T-helper 17 cell (primary cell): Measurements from ENCODE around the gene ANK2. TPM values are rescaled to one million over a fixed set of nuclear protein-coding genes. Genes with fewer than 3 reads are reported as not detected.

ENCODE experiments used
- ATAC-seq: fragments of 150-1000 bp; cut with Tn5 transposase; 2 replicates; pipeline ENCODE4 v1.10.0; 2021; ENCODE audit warnings: mild to moderate bottlenecking, moderate library complexity
- DNase-seq, 3 donors: peaks; one replicate each; pipeline versions ENCODE4 v3.0.0 to v3.0.0-alpha.2; 2020 to 2021
- H3K9me3 ChIP-seq: one replicate; pipeline ENCODE4 v1.7.0; 2013; ENCODE audit warnings: low read length, mild to moderate bottlenecking; ENCODE audit not compliant: control insufficient read depth, poor library complexity, severe bottlenecking
- H3K27ac Mint-ChIP-seq: one replicate; pipeline ENCODE4 v1.8.0; 2022; ENCODE audit warnings: mild to moderate bottlenecking, moderate library complexity, mixed read lengths
- H3K27me3 Mint-ChIP-seq: one replicate; pipeline ENCODE4 v1.8.0; 2022; ENCODE audit warnings: mixed read lengths
- H3K36me3 Mint-ChIP-seq: one replicate; pipeline ENCODE4 v1.8.0; 2022; ENCODE audit warnings: low read depth, mixed read lengths
- H3K4me1 Mint-ChIP-seq: one replicate; pipeline ENCODE4 v1.8.0; 2022; ENCODE audit warnings: mild to moderate bottlenecking, mixed read lengths
- H3K4me3 Mint-ChIP-seq: one replicate; pipeline ENCODE4 v1.8.0; 2022; ENCODE audit warnings: mild to moderate bottlenecking, moderate library complexity, mixed read lengths
- total RNA-seq, 4 donors: library from RNA in 2 of 4; stranded (reverse) in 2 of 4; gene quantifications; one replicate each; pipeline ENCODE4 v1.2.3 and lab custom pipeline; 2022 to 2026

ANK2 gene
- total RNA-seq, 2 donors from 2014 or later, result 0.25 to 1.2 TPM

- Mint-ChIP-seq H3K4me1 (no peaks in the 10 kb centered on the region), H3K4me3 (no peak overlapping the region), H3K27me3 (peaks cover 6% of the 10 kb centered on the region), H3K36me3 (no peaks in the 10 kb centered on the region), H3K27ac (no peak overlapping the region)
- no peaks in the 10 kb centered on the region for H3K9me3 ChIP-seq
- ATAC-seq, result no peak
- DNase-seq, result no peak
Measured at GRCh38 chr4:113080050-113080449, 30.6 kb downstream of the ANK2 start.

DNA sequence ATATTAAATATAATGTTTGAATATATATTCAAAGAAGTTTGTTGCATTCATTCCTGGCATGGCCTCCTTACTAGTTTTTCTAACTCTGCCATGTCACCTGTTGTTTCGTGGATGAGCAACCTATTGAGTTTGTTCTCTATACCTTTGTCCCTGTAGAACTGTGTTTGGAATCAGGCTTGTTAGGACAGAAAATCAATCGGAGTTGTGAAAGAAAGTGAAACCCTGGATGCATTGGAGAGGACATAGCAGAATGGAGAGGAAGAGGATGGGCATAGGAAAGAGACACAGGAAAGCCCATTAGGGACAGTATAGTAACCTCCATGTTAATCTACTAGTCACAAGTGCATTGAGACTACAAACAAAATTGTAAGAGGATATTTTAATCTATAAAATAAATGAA, 31.2 kb downstream of the ANK2 start:
- Mint-ChIP-seq H3K4me3 (no peak overlapping the region), H3K4me1 (no peaks in the 10 kb centered on the region), H3K36me3 (no peaks in the 10 kb centered on the region), H3K27ac (no peak overlapping the region), H3K27me3 (peaks cover 6% of the 10 kb centered on the region)
- ATAC-seq (no peak), DNase-seq (no peak)
- no peaks in the 10 kb centered on the region for H3K9me3 ChIP-seq

- H3K36me3 Mint-ChIP-seq, result no peaks in the 10 kb centered on the region
Measured at GRCh38 chr4:113083346-113083745, 33.9 kb downstream of the ANK2 start.

DNA sequence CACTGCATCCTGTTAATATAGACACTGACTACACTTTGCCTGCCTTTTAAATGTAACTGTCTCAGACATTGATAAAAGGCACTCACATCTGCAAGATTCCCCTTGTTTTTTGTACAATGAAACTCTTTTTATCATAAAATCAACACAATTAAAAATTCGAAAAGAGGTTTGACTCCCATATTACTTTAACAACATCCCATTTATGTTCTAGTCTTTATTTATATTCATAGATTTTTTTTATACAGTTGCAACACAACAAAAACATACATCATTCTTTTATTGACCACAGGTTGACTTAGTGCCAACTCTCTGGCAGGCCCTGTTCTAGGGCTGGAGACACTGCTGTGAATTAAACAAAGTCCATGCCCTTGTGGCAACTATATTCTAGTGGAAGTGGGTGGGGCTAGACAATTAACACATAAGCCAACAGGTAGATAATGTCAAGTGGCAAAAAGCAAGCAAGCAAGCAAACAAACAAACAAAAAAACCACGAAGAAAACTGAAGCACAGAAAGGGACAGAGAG, 36.8 kb downstream of the ANK2 start:
- H3K27me3 Mint-ChIP-seq, result peaks cover 16% of the 10 kb centered on the region
- H3K9me3 ChIP-seq, result no peaks in the 10 kb centered on the region
- DNase-seq (no peak), ATAC-seq (no peak)
- H3K4me3 Mint-ChIP-seq, result no peak overlapping the region
- no peaks in the 10 kb centered on the region for H3K36me3 Mint-ChIP-seq
- H3K27ac Mint-ChIP-seq, result no peak overlapping the region
- no peaks in the 10 kb centered on the region for H3K4me1 Mint-ChIP-seq

More at GRCh38 chr4:113083346-113083745, 33.9 kb downstream of the ANK2 start:
- Mint-ChIP-seq H3K27ac (no peak overlapping the region), H3K4me3 (no peak overlapping the region), H3K27me3 (peaks cover 16% of the 10 kb centered on the region), H3K4me1 (no peaks in the 10 kb centered on the region)
- DNase-seq, result no peak
- ATAC-seq, result no peak
- H3K9me3 ChIP-seq, result no peaks in the 10 kb centered on the region

DNA sequence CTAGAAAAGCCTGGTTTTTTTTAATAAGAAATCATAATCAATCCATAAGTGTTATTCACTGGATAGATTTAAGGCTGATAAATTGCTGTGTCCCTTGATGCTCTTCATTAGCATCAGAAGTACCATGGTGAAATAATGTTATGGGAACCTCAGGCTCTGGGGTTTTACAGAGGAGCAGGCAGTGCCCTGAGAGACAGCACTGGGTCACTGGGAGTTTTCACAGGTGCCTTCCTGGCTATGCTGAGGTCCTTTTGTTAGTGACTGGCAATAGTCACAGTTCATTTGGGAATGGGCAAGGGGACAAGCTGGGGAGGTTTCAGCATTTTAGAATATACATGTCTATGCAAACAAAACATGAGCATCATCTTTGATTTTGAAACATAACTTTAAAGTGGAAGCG, 38.6 kb downstream of the ANK2 start:
- DNase-seq, result no peak
- no peak overlapping the region for H3K4me3 Mint-ChIP-seq
- H3K36me3 Mint-ChIP-seq, result no peaks in the 10 kb centered on the region
- no peak overlapping the region for H3K27ac Mint-ChIP-seq
- no peaks in the 10 kb centered on the region for H3K4me1 Mint-ChIP-seq
- peaks cover 16% of the 10 kb centered on the region for H3K27me3 Mint-ChIP-seq
- no peaks in the 10 kb centered on the region for H3K9me3 ChIP-seq
- ATAC-seq, result no peak

- ATAC-seq, result no peak
- Mint-ChIP-seq H3K36me3 (no peaks in the 10 kb centered on the region), H3K4me1 (no peaks in the 10 kb centered on the region), H3K27me3 (peaks cover 15% of the 10 kb centered on the region), H3K4me3 (no peak overlapping the region), H3K27ac (no peak overlapping the region)
- DNase-seq, result no peak
- H3K9me3 ChIP-seq, result no peaks in the 10 kb centered on the region
Measured at GRCh38 chr4:113090954-113091353, 41.5 kb downstream of the ANK2 start.

DNA sequence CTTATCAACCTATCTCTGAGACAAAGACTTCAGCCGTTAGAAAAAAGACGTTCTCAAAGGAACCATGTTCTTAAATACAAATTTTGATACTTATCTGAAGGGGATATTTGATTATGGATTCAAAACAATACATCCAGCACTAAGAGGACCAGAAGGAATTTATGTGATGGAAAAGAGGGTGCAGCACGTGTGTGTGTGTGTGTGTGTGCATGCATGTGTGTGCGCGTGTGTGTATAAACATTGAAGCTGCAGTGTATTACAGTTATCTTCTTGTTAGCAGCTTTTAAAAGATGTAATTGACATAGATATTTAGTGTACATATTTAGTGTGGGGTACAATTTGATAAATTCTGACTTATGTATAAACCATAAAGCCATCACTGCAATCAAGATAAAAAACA, 44.9 kb downstream of the ANK2 start:
- DNase-seq, result no peak
- Mint-ChIP-seq H3K36me3 (no peaks in the 10 kb centered on the region), H3K4me3 (no peak overlapping the region)

DNA sequence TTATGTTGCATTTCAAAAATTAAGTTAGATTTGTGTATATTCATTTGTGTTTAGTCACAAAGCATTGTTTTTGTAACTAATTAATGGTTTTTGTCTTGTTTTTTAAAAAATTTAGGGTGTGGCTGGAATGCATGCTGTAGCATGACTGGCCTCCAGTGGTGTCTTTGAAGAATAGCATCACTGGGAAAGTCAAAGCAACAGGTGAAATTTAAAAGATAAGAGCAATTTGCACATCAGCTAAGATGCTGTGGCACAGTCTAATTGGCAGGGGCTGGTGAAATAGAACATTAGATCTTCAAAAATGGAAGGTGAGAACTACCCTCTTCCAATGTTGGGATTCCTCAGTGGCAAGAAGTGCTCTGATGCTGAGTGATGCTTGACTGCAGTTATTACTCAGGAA, 45.3 kb downstream of the ANK2 start:
- H3K36me3 Mint-ChIP-seq, result no peaks in the 10 kb centered on the region
- H3K9me3 ChIP-seq, result no peaks in the 10 kb centered on the region
- ATAC-seq, result no peak
- H3K4me1 Mint-ChIP-seq, result no peaks in the 10 kb centered on the region
- H3K27me3 Mint-ChIP-seq, result peaks cover 24% of the 10 kb centered on the region
- no peak for DNase-seq
- H3K27ac Mint-ChIP-seq, result no peak overlapping the region
- H3K4me3 Mint-ChIP-seq, result no peak overlapping the region

More for the DNA sequence above, 44.9 kb downstream of the ANK2 start:
- Mint-ChIP-seq H3K4me1 (no peaks in the 10 kb centered on the region), H3K27me3 (peaks cover 19% of the 10 kb centered on the region), H3K27ac (no peak overlapping the region)
- H3K9me3 ChIP-seq, result no peaks in the 10 kb centered on the region
- no peak for ATAC-seq

GRCh38 chr4:113101669-113102068, 52.2 kb downstream of the ANK2 start:
- DNase-seq, result no peak
- Mint-ChIP-seq H3K4me3 (no peak overlapping the region), H3K36me3 (peaks cover 2% of the 10 kb centered on the region), H3K27ac (no peak overlapping the region), H3K4me1 (no peaks in the 10 kb centered on the region), H3K27me3 (peaks cover 48% of the 10 kb centered on the region)
- no peaks in the 10 kb centered on the region for H3K9me3 ChIP-seq
- no peak for ATAC-seq

GRCh38 chr4:113103556-113103955, 54.1 kb downstream of the ANK2 start:
- H3K4me3 Mint-ChIP-seq, result no peak overlapping the region
- ATAC-seq (no peak), DNase-seq (no peak)
- no peak overlapping the region for H3K27ac Mint-ChIP-seq
- no peaks in the 10 kb centered on the region for H3K4me1 Mint-ChIP-seq
- no peaks in the 10 kb centered on the region for H3K9me3 ChIP-seq
- peaks cover 2% of the 10 kb centered on the region for H3K36me3 Mint-ChIP-seq
- peaks cover 49% of the 10 kb centered on the region for H3K27me3 Mint-ChIP-seq

DNA sequence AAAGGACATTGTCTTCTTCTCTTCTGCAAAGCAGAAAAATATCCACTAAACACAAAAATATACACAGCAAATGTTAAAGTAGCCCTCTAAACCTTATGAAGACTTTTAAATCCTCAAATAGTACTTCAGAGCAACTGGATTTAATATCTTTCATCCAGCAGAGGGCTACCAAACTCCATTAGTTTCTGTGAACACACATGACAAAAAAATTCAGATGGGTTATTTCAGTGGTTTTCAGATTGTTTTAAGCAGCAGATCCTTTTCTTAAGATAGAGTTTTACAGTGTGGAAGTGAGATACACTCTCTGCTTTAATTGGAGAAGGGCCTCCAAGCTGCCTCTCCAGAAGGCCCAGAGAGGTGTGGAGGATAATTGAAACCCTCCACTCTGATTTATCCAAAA, 56.7 kb downstream of the ANK2 start:
- Mint-ChIP-seq H3K27ac (no peak overlapping the region), H3K4me3 (no peak overlapping the region), H3K4me1 (no peaks in the 10 kb centered on the region), H3K27me3 (peaks cover 32% of the 10 kb centered on the region), H3K36me3 (peaks cover 2% of the 10 kb centered on the region)
- no peak for DNase-seq
- no peak for ATAC-seq
- H3K9me3 ChIP-seq, result no peaks in the 10 kb centered on the region

DNA sequence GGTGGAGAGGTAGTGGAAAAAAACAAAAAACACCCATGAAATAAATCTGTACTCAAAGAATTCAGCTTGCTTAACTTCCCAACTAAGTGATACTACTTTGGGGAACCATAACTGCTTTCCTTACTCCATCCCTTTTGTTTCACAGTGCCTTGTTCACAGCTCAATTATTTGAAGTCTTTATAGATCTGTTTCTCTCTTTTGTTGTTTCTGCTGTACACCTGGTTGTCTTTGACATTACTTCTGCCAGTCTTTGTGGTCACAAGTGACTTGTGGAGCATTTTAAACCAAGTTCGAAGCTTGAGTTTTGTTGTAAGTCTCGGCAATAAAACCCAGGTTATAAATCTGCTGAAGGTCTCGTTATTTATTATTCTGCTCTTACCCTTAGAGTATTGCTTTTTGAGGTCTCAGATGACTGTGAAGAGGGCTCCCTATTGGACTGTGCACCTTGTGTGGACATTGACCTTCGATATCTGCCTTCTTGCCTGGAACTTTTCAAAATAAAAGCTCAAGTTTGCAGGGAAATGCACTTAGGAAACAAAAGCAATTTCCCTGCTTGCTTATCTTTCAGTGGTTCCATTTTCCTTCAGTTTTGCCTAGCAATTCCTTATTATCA, 59.8 kb downstream of the ANK2 start:
- ATAC-seq (no peak), DNase-seq (no peak)
- no peaks in the 10 kb centered on the region for H3K4me1 Mint-ChIP-seq
- no peaks in the 10 kb centered on the region for H3K9me3 ChIP-seq
- H3K27me3 Mint-ChIP-seq, result peaks cover 31% of the 10 kb centered on the region
- no peak overlapping the region for H3K27ac Mint-ChIP-seq
- no peak overlapping the region for H3K4me3 Mint-ChIP-seq
- peaks cover 2% of the 10 kb centered on the region for H3K36me3 Mint-ChIP-seq

DNA sequence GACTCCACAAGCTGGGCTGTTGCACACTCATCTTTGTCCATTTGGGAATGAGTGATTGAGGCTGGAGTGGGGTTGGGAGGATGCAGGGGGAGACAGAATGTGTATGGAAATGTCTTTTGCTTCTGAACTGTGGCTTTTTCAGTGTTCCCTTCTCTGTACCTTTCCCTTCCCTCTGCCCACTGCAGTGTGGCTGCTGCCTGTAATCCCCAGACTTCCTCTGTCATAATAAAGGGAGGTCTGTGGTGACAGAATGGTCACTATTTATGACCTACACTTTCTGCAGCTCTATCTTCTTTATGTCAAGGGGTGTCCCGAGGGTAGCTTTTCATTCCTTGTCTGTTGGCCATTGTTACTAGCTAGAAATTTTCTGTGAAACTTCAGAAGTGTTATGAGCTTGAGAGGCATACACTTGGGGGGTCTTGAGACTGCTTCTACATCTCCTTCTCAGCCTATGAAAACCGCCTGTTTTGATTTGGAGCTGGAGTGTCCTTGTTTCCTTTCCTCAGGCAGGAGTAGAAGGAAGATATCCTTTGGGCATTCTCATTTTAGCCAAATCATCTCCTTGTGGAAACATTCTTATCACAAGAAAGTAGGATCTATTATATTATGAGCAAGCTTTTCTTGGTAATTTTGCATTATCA, 63.0 kb downstream of the ANK2 start:
- no peaks in the 10 kb centered on the region for H3K9me3 ChIP-seq
- Mint-ChIP-seq H3K4me3 (no peak overlapping the region), H3K27ac (no peak overlapping the region), H3K36me3 (no peaks in the 10 kb centered on the region), H3K4me1 (no peaks in the 10 kb centered on the region), H3K27me3 (peaks cover 40% of the 10 kb centered on the region)
- no peak for ATAC-seq
- no peak for DNase-seq

DNA sequence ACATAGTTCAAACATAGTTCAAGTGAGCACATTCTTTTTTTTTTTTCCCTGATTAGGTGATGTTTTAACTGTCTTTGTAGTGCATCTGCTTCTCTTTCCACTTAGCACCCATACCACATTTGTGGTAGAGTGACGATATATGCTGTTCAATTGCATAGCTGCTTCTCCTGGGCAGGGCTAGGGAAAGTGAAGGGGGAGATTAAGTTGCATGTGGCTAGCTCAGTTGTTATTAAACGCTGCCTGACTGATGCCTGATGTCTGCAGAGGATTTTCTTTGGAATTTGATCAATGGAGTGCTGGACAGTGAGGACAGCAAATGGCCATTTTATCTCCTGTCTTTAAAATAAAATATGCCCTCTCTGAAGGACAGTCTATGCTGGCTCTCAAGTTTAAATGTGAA, 63.7 kb downstream of the ANK2 start:
- Mint-ChIP-seq H3K27ac (no peak overlapping the region), H3K36me3 (no peaks in the 10 kb centered on the region), H3K4me1 (no peaks in the 10 kb centered on the region), H3K4me3 (no peak overlapping the region), H3K27me3 (peaks cover 42% of the 10 kb centered on the region)
- no peaks in the 10 kb centered on the region for H3K9me3 ChIP-seq
- ATAC-seq (no peak), DNase-seq (no peak)
